Measurements from ENCODE around the gene RNASEL. TPM values are rescaled to one million over a fixed set of nuclear protein-coding genes. Genes with fewer than 3 reads are reported as not detected.

RNASEL gene
- total RNA-seq, 2 experiments from 2014 or later = 3.5 to 3.7 TPM

GRCh38 chr1:182610606-182611194, 21.6 kb upstream of the RNASEL start:
- Mint-ChIP-seq H3K4me3 (no peak overlapping the region), H3K36me3 (ENCODE audit: low read depth) (no peaks in the 10 kb centered on the region), H3K27me3 (peaks cover 64% of the 10 kb centered on the region), H3K9me3 (no peaks in the 10 kb centered on the region), H3K4me1 (ENCODE audit: low read depth) (peaks cover 12% of the 10 kb centered on the region), H3K27ac (no peak overlapping the region)
- no peak for ATAC-seq (ENCODE audit: poor library complexity)
- intact Hi-C loops (cut with DNase I, micrococcal nuclease) = no loop called here
- Histone ChIP-seq H3K27me3 (ENCODE audit: control insufficient read depth in 1 of 2, insufficient read depth in 2 of 2, low read length in 2 of 2) (peaks cover 14 to 23% of the 10 kb centered on the region in 2 experiments), H3K36me3 (ENCODE audit: insufficient read depth, low read length) (no peaks in the 10 kb centered on the region), H3K27ac (ENCODE audit: low read depth in 1 of 2, low read length in 2 of 2) (no peak overlapping the region), H3K9me3 (ENCODE audit: control insufficient read depth in 1 of 2, insufficient read depth in 1 of 2, low read length in 2 of 2) (no peaks in the 10 kb centered on the region), H3K4me1 (ENCODE audit: insufficient read depth, low read length) (peaks cover 20% of the 10 kb centered on the region), H3K4me3 (ENCODE audit: low read length) (no peak overlapping the region)
- DNase-seq = no peak
- ChIA-PET POLR2A (no interaction called here), CTCF (interaction anchor here (1.7 to 2.6 kb wide), 2 partner anchors 9 to 15 kb away, joined by 4 to 7 read pairs; no protein-coding TSS in a partner anchor)
- TF ChIP-seq, protein P1, sequence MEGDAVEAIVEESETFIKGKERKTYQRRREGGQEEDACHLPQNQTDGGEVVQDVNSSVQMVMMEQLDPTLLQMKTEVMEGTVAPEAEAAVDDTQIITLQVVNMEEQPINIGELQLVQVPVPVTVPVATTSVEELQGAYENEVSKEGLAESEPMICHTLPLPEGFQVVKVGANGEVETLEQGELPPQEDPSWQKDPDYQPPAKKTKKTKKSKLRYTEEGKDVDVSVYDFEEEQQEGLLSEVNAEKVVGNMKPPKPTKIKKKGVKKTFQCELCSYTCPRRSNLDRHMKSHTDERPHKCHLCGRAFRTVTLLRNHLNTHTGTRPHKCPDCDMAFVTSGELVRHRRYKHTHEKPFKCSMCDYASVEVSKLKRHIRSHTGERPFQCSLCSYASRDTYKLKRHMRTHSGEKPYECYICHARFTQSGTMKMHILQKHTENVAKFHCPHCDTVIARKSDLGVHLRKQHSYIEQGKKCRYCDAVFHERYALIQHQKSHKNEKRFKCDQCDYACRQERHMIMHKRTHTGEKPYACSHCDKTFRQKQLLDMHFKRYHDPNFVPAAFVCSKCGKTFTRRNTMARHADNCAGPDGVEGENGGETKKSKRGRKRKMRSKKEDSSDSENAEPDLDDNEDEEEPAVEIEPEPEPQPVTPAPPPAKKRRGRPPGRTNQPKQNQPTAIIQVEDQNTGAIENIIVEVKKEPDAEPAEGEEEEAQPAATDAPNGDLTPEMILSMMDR (IDR thresholded peaks at IDR 0.05) = no peak

DNA sequence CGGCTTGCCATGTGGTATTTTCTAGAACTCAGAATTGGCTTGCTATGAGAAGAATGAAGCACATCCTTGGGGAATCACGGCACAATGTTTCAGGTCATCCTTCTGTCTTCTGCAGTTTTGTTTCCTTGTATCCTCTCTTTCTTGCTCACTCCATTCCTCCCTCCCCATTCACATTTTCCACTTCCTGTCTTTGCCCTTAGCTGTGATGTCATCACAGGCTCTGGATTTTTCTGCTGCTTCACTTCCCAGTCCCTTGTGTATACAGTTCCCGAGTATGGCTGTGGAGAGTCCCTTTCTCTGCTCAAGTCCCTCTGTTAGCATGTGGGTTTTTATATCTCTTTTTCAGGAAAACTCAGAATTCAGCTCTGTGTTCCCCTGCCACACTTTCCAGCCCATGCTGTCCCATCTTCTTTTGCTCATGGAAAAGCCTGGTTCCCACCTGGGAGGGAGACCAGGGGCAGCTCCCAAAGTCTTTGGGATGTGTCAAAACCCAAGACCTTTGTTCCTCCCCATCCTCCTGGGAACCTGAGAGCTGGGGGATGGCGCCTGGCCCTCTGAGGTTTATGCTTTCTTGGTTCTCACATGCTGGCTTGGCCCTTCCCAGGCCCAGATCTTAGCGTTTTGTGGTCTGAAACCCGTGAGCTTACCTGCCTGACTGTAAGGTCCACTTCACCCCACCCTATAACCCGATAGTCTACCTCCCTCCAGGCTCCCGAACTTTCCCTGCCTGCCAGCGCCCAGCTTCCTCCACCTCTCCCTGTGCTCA, 20.0 kb upstream of the RNASEL start:
- H3K27ac Mint-ChIP-seq = no peak overlapping the region
- no peak overlapping the region for H3K4me3 Mint-ChIP-seq
- POLR2A ChIA-PET = no interaction called here
- H3K27me3 Mint-ChIP-seq = peaks cover 58% of the 10 kb centered on the region
- Histone ChIP-seq H3K36me3 (ENCODE audit: insufficient read depth, low read length) (no peaks in the 10 kb centered on the region), H3K4me3 (ENCODE audit: low read length) (no peak overlapping the region), H3K9me3 (ENCODE audit: control insufficient read depth in 1 of 2, insufficient read depth in 1 of 2, low read length in 2 of 2) (no peaks in the 10 kb centered on the region), H3K27ac (ENCODE audit: low read depth in 1 of 2, low read length in 2 of 2) (no peak overlapping the region), H3K27me3 (ENCODE audit: control insufficient read depth in 1 of 2, insufficient read depth in 2 of 2, low read length in 2 of 2) (peaks cover 9 to 21% of the 10 kb centered on the region in 2 experiments), H3K4me1 (ENCODE audit: insufficient read depth, low read length) (peaks cover 14% of the 10 kb centered on the region)
- intact Hi-C loops (cut with DNase I, micrococcal nuclease) = loop anchor here in 1 of 2 experiments (10.0 kb wide), 1 partner anchor 866 kb away; the partner anchor contains the start of gene SMG7
- no peaks in the 10 kb centered on the region for H3K36me3 Mint-ChIP-seq (ENCODE audit: low read depth)
- ATAC-seq (ENCODE audit: poor library complexity) (no peak), DNase-seq (no peak)
- no peaks in the 10 kb centered on the region for H3K9me3 Mint-ChIP-seq
- TF ChIP-seq, protein P1 (IDR thresholded peaks at IDR 0.05) = no peak
- peaks cover 4% of the 10 kb centered on the region for H3K4me1 Mint-ChIP-seq (ENCODE audit: low read depth)
- CTCF ChIA-PET = interaction anchor here (1.3 to 15.9 kb wide), 2 partner anchors 12 to 178 kb away, joined by 3 to 370 read pairs; partner anchors contain the start of gene NPL

GRCh38 chr1:182608236-182608635, 19.2 kb upstream of the RNASEL start:
- peaks cover 18% of the 10 kb centered on the region for H3K4me1 ChIP-seq (ENCODE audit: insufficient read depth, low read length)
- H3K27me3 ChIP-seq (ENCODE audit: control insufficient read depth in 1 of 2, insufficient read depth in 2 of 2, low read length in 2 of 2) = peaks cover 5 to 13% of the 10 kb centered on the region in 2 experiments
- POLR2A ChIA-PET = no interaction called here
- H3K4me1 Mint-ChIP-seq (ENCODE audit: low read depth) = no peaks in the 10 kb centered on the region
- H3K9me3 ChIP-seq (ENCODE audit: control insufficient read depth in 1 of 2, insufficient read depth in 1 of 2, low read length in 2 of 2) = no peaks in the 10 kb centered on the region
- H3K27me3 Mint-ChIP-seq = peaks cover 50% of the 10 kb centered on the region
- no peak for ATAC-seq (ENCODE audit: poor library complexity)
- CTCF ChIA-PET = interaction anchor here (1.3 to 15.9 kb wide), 3 partner anchors 12 to 179 kb away, joined by 3 to 370 read pairs (median 11); partner anchors contain the start of gene NPL
- H3K27ac Mint-ChIP-seq = no peak overlapping the region
- DNase-seq = no peak
- no peaks in the 10 kb centered on the region for H3K9me3 Mint-ChIP-seq
- H3K36me3 ChIP-seq (ENCODE audit: insufficient read depth, low read length) = no peaks in the 10 kb centered on the region
- no peak overlapping the region for H3K27ac ChIP-seq (ENCODE audit: low read depth in 1 of 2, low read length in 2 of 2)
- TF ChIP-seq, protein P1 (IDR thresholded peaks at IDR 0.05) = no peak
- intact Hi-C loops (cut with DNase I, micrococcal nuclease) = loop anchor here in 1 of 2 experiments (10.0 kb wide), 1 partner anchor 867 kb away; the partner anchor contains the start of gene SMG7
- no peaks in the 10 kb centered on the region for H3K36me3 Mint-ChIP-seq (ENCODE audit: low read depth)
- H3K4me3 Mint-ChIP-seq = no peak overlapping the region
- no peak overlapping the region for H3K4me3 ChIP-seq (ENCODE audit: low read length)

Data from CD4-positive, alpha-beta T cell (primary cell).